Measurements from ENCODE around the gene RBM5.

DNA sequence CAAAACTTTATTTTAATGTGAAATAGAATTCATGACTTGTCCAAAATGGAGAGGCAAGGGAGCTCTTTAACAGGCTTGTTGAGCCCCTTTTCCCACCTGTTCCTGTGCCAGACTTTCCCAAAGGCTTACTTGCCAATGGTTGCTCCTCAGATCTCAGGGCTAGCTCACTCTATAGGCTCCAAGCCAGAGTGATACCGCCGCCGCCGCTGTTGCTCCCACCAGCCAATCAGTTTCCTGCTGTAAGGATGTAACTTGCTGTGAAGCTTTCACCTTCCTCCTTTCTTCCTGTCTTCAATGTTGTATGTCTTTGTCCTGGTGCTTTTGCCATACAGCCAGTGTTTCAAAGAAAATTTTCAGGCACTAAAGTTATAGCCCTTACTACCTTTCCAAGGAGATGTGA is 41.3 kb upstream of the RBM5 start:
- TF ChIP-seq, protein P1, sequence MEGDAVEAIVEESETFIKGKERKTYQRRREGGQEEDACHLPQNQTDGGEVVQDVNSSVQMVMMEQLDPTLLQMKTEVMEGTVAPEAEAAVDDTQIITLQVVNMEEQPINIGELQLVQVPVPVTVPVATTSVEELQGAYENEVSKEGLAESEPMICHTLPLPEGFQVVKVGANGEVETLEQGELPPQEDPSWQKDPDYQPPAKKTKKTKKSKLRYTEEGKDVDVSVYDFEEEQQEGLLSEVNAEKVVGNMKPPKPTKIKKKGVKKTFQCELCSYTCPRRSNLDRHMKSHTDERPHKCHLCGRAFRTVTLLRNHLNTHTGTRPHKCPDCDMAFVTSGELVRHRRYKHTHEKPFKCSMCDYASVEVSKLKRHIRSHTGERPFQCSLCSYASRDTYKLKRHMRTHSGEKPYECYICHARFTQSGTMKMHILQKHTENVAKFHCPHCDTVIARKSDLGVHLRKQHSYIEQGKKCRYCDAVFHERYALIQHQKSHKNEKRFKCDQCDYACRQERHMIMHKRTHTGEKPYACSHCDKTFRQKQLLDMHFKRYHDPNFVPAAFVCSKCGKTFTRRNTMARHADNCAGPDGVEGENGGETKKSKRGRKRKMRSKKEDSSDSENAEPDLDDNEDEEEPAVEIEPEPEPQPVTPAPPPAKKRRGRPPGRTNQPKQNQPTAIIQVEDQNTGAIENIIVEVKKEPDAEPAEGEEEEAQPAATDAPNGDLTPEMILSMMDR (IDR thresholded peaks at IDR 0.05; ENCODE audit: low read length) = no peak
- TF ChIP-seq EZH2 (IDR thresholded peaks at IDR 0.05; ENCODE audit: borderline replicate concordance, low read length) = no peak

Data from OCI-LY1 (cell line).